NT2/D1 (cell line): ENCODE data around the gene GNA12.
A peak's percentile ranks its signal among the peaks of the same experiment; 100 is the strongest.

Experiments
- DNase-seq: peaks from one replicate; pipeline ENCODE4 v3.0.0-alpha.2; 2011; ENCODE audit warnings: low read depth, low spot score
- H3K27me3 ChIP-seq: 2 replicates; pipeline ENCODE4 v1.6.0; 2011; ENCODE audit warnings: mild to moderate bottlenecking; ENCODE audit not compliant: insufficient read length, insufficient read depth
- H3K36me3 ChIP-seq: 2 replicates; pipeline ENCODE4 v1.6.1; 2011; ENCODE audit warnings: mild to moderate bottlenecking, low read length, mixed read lengths; ENCODE audit not compliant: insufficient read depth, insufficient read length
- H3K4me1 ChIP-seq: 2 replicates; pipeline ENCODE4 v1.5.1; 2011; ENCODE audit not compliant: insufficient read depth, insufficient read length
- H3K4me3 ChIP-seq: 2 replicates; pipeline ENCODE4 v1.5.1; 2011; ENCODE audit warnings: low read depth; ENCODE audit not compliant: insufficient read length
- H3K9ac ChIP-seq: 2 replicates; pipeline ENCODE4 v1.6.0; 2011; ENCODE audit warnings: low read depth; ENCODE audit not compliant: insufficient read length
- H3K9me3 ChIP-seq: 2 replicates; pipeline ENCODE4 v1.5.1; 2011; ENCODE audit warnings: mild to moderate bottlenecking, low read length; ENCODE audit not compliant: insufficient read depth
- SUZ12 ChIP-seq: IDR thresholded peaks from 2 replicates; pipeline ENCODE4 v1.6.1; 2011; ENCODE audit not compliant: insufficient read length, insufficient read depth; ENCODE audit errors: extremely low read depth
- YY1 ChIP-seq: IDR thresholded peaks from 2 replicates; pipeline ENCODE4 v1.6.1; 2011; ENCODE audit not compliant: insufficient read length, insufficient read depth
- ZNF274 ChIP-seq: IDR thresholded peaks from 2 replicates; pipeline ENCODE4 v1.6.1; 2011; ENCODE audit warnings: mild to moderate bottlenecking, low read depth, low read length

GNA12 gene

GRCh38 chr7:2864204-2864985 is 20.3 kb upstream of the GNA12 start:
- H3K9me3 ChIP-seq = no peaks in the 10 kb centered on the region
- TF ChIP-seq YY1 (no peak), SUZ12 (no peak), ZNF274 (no peak)
- H3K27me3 ChIP-seq = no peaks in the 10 kb centered on the region
- no peak overlapping the region for H3K4me3 ChIP-seq
- H3K9ac ChIP-seq = no peak overlapping the region
- H3K4me1 ChIP-seq = peaks cover 8% of the 10 kb centered on the region
- DNase-seq = no peak
- H3K36me3 ChIP-seq = no peaks in the 10 kb centered on the region

- Histone ChIP-seq H3K4me1 (peaks cover 9% of the 10 kb centered on the region), H3K27me3 (no peaks in the 10 kb centered on the region), H3K9me3 (no peaks in the 10 kb centered on the region), H3K4me3 (no peak overlapping the region), H3K9ac (peak overlapping the region; percentile 52), H3K36me3 (no peaks in the 10 kb centered on the region)
- TF ChIP-seq SUZ12 = no peak
- TF ChIP-seq ZNF274 = no peak
- TF ChIP-seq YY1 = no peak
- no peak for DNase-seq
Measured at GRCh38 chr7:2863461-2864066, 19.5 kb upstream of the GNA12 start.

- H3K4me1 ChIP-seq = peaks cover 9% of the 10 kb centered on the region
- DNase-seq = no peak
- TF ChIP-seq YY1 (no peak), ZNF274 (no peak)
- no peaks in the 10 kb centered on the region for H3K27me3 ChIP-seq
- no peak overlapping the region for H3K9ac ChIP-seq
- no peak overlapping the region for H3K4me3 ChIP-seq
- no peaks in the 10 kb centered on the region for H3K9me3 ChIP-seq
- no peaks in the 10 kb centered on the region for H3K36me3 ChIP-seq
Measured at GRCh38 chr7:2862831-2863361, 18.8 kb upstream of the GNA12 start.

GRCh38 chr7:2861509-2861908 is 17.4 kb upstream of the GNA12 start:
- Histone ChIP-seq H3K4me3 (no peak overlapping the region), H3K27me3 (no peaks in the 10 kb centered on the region), H3K9ac (no peak overlapping the region), H3K4me1 (peaks cover 9% of the 10 kb centered on the region), H3K9me3 (no peaks in the 10 kb centered on the region), H3K36me3 (no peaks in the 10 kb centered on the region)
- TF ChIP-seq YY1 = no peak
- TF ChIP-seq SUZ12 = no peak
- no peak for TF ChIP-seq ZNF274
- DNase-seq = no peak

- no peak for DNase-seq
- Histone ChIP-seq H3K4me1 (peaks cover 9% of the 10 kb centered on the region), H3K27me3 (no peaks in the 10 kb centered on the region), H3K36me3 (no peaks in the 10 kb centered on the region), H3K9ac (no peak overlapping the region), H3K4me3 (no peak overlapping the region), H3K9me3 (no peaks in the 10 kb centered on the region)
- TF ChIP-seq ZNF274 (no peak), SUZ12 (no peak), YY1 (no peak)
Measured at GRCh38 chr7:2860627-2861133, 16.6 kb upstream of the GNA12 start.

- Histone ChIP-seq H3K4me3 (no peak overlapping the region), H3K4me1 (peaks cover 9% of the 10 kb centered on the region)
Measured at GRCh38 chr7:2859952-2860351, 15.8 kb upstream of the GNA12 start.

GRCh38 chr7:2858621-2859020 is 14.5 kb upstream of the GNA12 start:
- Histone ChIP-seq H3K4me1 (peaks cover 8% of the 10 kb centered on the region), H3K9me3 (no peaks in the 10 kb centered on the region), H3K4me3 (no peak overlapping the region), H3K27me3 (no peaks in the 10 kb centered on the region), H3K36me3 (no peaks in the 10 kb centered on the region), H3K9ac (peak overlapping the region; percentile 47)
- no peak for DNase-seq
- no peak for TF ChIP-seq SUZ12
- no peak for TF ChIP-seq ZNF274
- no peak for TF ChIP-seq YY1

More at GRCh38 chr7:2859952-2860351, 15.8 kb upstream of the GNA12 start:
- no peak for DNase-seq
- TF ChIP-seq YY1 = no peak
- no peak for TF ChIP-seq ZNF274
- TF ChIP-seq SUZ12 = no peak
- H3K9ac ChIP-seq = no peak overlapping the region
- H3K36me3 ChIP-seq = no peaks in the 10 kb centered on the region
- H3K9me3 ChIP-seq = no peaks in the 10 kb centered on the region
- no peaks in the 10 kb centered on the region for H3K27me3 ChIP-seq
